Midbrain (tissue), 1 donor: Measurements from ENCODE around the gene AFF1.
"Not testable (repeated sequence)": the region's sequence is repeated elsewhere in the genome, so short reads cannot be mapped to it uniquely, and the experiment has no call there.

Source experiments
- DNase-seq: peaks from one replicate; lab custom pipeline; 2025; lab: John Stamatoyannopoulos, UW

AFF1 gene

GRCh38 chr4:87116231-87116630 lies 181.4 kb downstream of the AFF1 start:
- no peak for DNase-seq

- DNase-seq = no peak
Observed at GRCh38 chr4:87117051-87117731, 182.4 kb downstream of the AFF1 start.

- DNase-seq = no peak
Observed at GRCh38 chr4:87117732-87118075, 182.9 kb downstream of the AFF1 start.

- no peak for DNase-seq
Observed at GRCh38 chr4:87118421-87118820, 183.6 kb downstream of the AFF1 start.

- no peak for DNase-seq
Observed at GRCh38 chr4:87118826-87119225, 184.0 kb downstream of the AFF1 start.

- DNase-seq = no peak
Observed at GRCh38 chr4:87120010-87120409, 185.2 kb downstream of the AFF1 start.

GRCh38 chr4:87120411-87121162 lies 185.8 kb downstream of the AFF1 start:
- DNase-seq = no peak

GRCh38 chr4:87121341-87122065 lies 186.7 kb downstream of the AFF1 start:
- DNase-seq = no peak

GRCh38 chr4:87122252-87122651 lies 187.4 kb downstream of the AFF1 start:
- DNase-seq = no peak

GRCh38 chr4:87126056-87126455 lies 191.2 kb downstream of the AFF1 start:
- DNase-seq = no peak

GRCh38 chr4:87128006-87128705 lies 193.3 kb downstream of the AFF1 start:
- DNase-seq = no peak

GRCh38 chr4:87129681-87130080 lies 194.9 kb downstream of the AFF1 start:
- no peak for DNase-seq

- DNase-seq = no peak
Observed at GRCh38 chr4:87130985-87131703, 196.3 kb downstream of the AFF1 start.

- DNase-seq = no peak
Observed at GRCh38 chr4:87132035-87132434, 197.2 kb downstream of the AFF1 start.

GRCh38 chr4:87133183-87133582 lies 198.4 kb downstream of the AFF1 start:
- DNase-seq = no peak

GRCh38 chr4:87134122-87134521 lies 199.3 kb downstream of the AFF1 start:
- DNase-seq = no peak

GRCh38 chr4:87141428-87141827 lies 206.6 kb downstream of the AFF1 start:
- DNase-seq = no peak

GRCh38 chr4:87144356-87144755 lies 209.5 kb downstream of the AFF1 start:
- DNase-seq = no peak

- not testable (repeated sequence) for DNase-seq
Observed at GRCh38 chr4:87145934-87146333, 211.1 kb downstream of the AFF1 start.

- DNase-seq = no peak
Observed at GRCh38 chr4:87147116-87147515, 212.3 kb downstream of the AFF1 start.

- peak; percentile 82 for DNase-seq
Observed at GRCh38 chr4:87150498-87151261, 215.9 kb downstream of the AFF1 start.
